Tongue (tissue), 2 donors: ENCODE data around the gene XPR1. TPM values are rescaled to one million over a fixed set of nuclear protein-coding genes. Genes with fewer than 3 reads are reported as not detected.

Source experiments
- DNase-seq: peaks from one replicate; pipeline ENCODE4 v3.0.0-alpha.2; 2015
- total RNA-seq: library from RNA; depleted of rRNA; stranded (reverse); fragments of >200 nt; gene quantifications from one replicate; pipeline ENCODE4 v1.2.3, GENCODE V29; 2014

Gene XPR1
- total RNA-seq, 1 donor from 2014 or later, result 12.3 TPM

- no peak for DNase-seq
Measured at GRCh38 chr1:180615493-180616290, 16.1 kb upstream of the XPR1 start.

- no peak for DNase-seq
Measured at GRCh38 chr1:180616439-180616838, 15.4 kb upstream of the XPR1 start.

GRCh38 chr1:180617774-180618395 lies 13.9 kb upstream of the XPR1 start:
- DNase-seq, result no peak

GRCh38 chr1:180620581-180620980 lies 11.2 kb upstream of the XPR1 start:
- DNase-seq, result no peak

- no peak for DNase-seq
Measured at GRCh38 chr1:180622658-180623508, 8.9 kb upstream of the XPR1 start.

GRCh38 chr1:180623579-180624347 lies 8.1 kb upstream of the XPR1 start:
- no peak for DNase-seq

- DNase-seq, result no peak
Measured at GRCh38 chr1:180626711-180627110, 5.1 kb upstream of the XPR1 start.

- no peak for DNase-seq
Measured at GRCh38 chr1:180627411-180627810, 4.4 kb upstream of the XPR1 start.

GRCh38 chr1:180628646-180629045 lies 3.2 kb upstream of the XPR1 start:
- DNase-seq, result no peak

- no peak for DNase-seq
Measured at GRCh38 chr1:180630408-180631193, 1.2 kb upstream of the XPR1 start.

- no peak for DNase-seq
Measured at GRCh38 chr1:180631194-180631765, 542 bp upstream of the XPR1 start.

GRCh38 chr1:180632326-180633056 lies 669 bp downstream of the XPR1 start:
- DNase-seq, result peak; percentile 72

GRCh38 chr1:180633057-180634056 lies 1.5 kb downstream of the XPR1 start:
- DNase-seq, result peak; percentile 24

GRCh38 chr1:180636138-180636537 lies 4.3 kb downstream of the XPR1 start:
- DNase-seq, result no peak

- no peak for DNase-seq
Measured at GRCh38 chr1:180639871-180640270, 8.0 kb downstream of the XPR1 start.

GRCh38 chr1:180640531-180640949 lies 8.7 kb downstream of the XPR1 start:
- no peak for DNase-seq

- no peak for DNase-seq
Measured at GRCh38 chr1:180641662-180642061, 9.8 kb downstream of the XPR1 start.

- no peak for DNase-seq
Measured at GRCh38 chr1:180642781-180643180, 11.0 kb downstream of the XPR1 start.

- DNase-seq, result no peak
Measured at GRCh38 chr1:180643693-180644092, 11.9 kb downstream of the XPR1 start.
